Measurements from ENCODE around the gene RPTOR.

DNA sequence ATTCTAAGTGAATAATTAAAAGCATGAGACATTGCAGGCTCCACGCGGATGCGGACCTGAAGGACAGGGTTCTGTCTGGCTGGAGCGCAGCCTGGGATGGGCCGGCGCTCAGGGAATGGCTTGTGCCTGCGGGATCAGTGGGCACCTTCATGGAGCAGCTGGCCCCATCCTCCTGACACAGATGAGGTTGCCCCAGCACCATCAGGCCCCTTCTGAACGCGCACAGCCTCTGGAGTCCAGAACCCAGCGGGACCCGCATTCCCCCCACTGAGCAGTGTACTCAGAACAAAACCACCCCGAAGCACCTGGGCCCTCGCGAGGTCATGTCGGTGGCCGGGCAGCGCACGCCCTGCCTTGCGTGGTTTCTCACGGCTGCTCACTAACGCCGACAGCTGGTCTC lies 376.5 kb downstream of the RPTOR start:
- TF ChIP-seq GATA2 (IDR thresholded peaks at IDR 0.05; ENCODE audit: low read depth, low read length) (no peak), GATA3 (IDR thresholded peaks at IDR 0.05; ENCODE audit: low read depth, low read length) (no peak)
